GM23338 (cell line): ENCODE results near the gene PLPP4.

Source experiments
- CREB1 ChIP-seq: fragments of 250-450 bp; sonication (Bioruptor Pico); IDR thresholded peaks from 2 replicates; pipeline ENCODE4 v1.5.0; 2020; ENCODE audit warnings: low read depth, mild to moderate bottlenecking, moderate library complexity
- EZH2 ChIP-seq: fragments of 200-600 bp; sonication (generic); IDR thresholded peaks from one replicate; pipeline ENCODE4 v1.8.0; 2017; ENCODE audit warnings: antibody characterized with exemption, mild to moderate bottlenecking, low read depth; ENCODE audit not compliant: unreplicated experiment
- TF ChIP-seq, protein P1 (sequence below), 2 experiments: fragments of 200-600 bp in 1 of 2; sonication (generic) in 1 of 2; conservative IDR thresholded peaks; 2 replicates each; pipeline versions ENCODE4 v1.5.1 to v1.6.1; 2016 to 2017; ENCODE audit warnings: antibody characterized with exemption in 2 of 2, low read depth in 2 of 2, mild to moderate bottlenecking in 2 of 2, moderate library complexity in 1 of 2

DNA sequence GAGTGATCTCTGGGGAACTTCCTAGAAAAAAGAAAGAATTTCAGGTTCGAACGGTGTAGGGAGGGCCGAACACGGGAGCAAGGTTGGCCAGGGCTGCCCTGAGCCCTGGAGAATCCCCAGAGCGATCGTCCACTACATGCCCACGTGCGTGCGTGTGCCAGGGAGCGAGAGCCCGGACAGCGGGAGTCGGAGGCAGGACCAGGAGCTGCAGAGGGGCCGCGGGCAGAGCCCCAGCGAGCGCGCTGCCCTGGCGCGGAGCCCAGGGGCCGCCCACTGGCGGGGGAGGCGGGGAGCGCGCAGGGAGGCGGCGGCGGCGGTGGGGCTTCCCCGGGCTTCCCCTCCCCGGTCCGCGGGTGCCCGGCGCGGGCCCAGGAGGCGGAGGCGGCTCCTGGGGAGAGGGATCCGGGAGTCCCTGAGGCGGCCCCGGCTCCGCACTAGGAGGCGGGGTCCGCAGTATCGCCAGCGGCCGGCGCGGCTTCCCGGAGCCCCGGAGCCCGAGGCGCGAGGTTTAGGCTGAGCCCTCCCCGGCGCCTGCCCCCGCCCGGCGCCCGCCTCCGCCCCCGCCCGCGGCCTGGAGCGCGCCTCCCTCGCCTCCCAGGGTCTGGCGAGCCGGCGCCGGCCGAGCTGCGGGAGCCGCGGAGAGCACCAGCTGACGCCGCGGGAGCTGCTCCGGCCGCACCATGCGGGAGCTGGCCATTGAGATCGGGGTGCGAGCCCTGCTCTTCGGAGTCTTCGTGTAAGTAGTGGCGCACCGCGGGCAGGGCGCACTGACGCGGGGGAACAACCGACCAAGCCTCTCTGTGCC is at the start of gene PLPP4:
- no peak for TF ChIP-seq EZH2
- TF ChIP-seq, protein P1, sequence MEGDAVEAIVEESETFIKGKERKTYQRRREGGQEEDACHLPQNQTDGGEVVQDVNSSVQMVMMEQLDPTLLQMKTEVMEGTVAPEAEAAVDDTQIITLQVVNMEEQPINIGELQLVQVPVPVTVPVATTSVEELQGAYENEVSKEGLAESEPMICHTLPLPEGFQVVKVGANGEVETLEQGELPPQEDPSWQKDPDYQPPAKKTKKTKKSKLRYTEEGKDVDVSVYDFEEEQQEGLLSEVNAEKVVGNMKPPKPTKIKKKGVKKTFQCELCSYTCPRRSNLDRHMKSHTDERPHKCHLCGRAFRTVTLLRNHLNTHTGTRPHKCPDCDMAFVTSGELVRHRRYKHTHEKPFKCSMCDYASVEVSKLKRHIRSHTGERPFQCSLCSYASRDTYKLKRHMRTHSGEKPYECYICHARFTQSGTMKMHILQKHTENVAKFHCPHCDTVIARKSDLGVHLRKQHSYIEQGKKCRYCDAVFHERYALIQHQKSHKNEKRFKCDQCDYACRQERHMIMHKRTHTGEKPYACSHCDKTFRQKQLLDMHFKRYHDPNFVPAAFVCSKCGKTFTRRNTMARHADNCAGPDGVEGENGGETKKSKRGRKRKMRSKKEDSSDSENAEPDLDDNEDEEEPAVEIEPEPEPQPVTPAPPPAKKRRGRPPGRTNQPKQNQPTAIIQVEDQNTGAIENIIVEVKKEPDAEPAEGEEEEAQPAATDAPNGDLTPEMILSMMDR (conservative IDR thresholded peaks at IDR 0.05; ENCODE audit: low read depth in 2 of 2), result no peak
- no peak for TF ChIP-seq CREB1 (CRISPR knock-in tag)
